ENCODE data around the gene POLR2I.

DNA sequence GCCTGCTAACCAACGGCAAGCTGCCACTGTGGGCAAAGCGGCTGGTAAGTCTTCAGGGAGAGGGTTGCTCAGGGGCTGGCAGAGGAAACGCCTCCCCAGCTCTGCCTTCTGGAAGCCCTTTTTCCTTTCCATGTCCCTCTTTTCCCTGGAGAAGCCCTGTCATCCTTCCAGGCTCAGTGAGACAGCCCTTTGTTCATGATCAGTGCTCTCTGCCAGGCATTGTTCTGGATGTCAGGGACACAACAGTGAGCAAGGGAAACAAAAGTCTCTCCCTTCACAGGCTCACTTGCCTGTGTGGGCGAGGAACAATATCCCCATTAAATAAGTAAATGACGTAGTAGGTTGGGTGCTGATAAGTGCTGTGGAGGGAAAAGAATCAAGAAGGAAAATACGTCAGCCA is 17.6 kb downstream of the POLR2I start:
- TF ChIP-seq, protein P1, sequence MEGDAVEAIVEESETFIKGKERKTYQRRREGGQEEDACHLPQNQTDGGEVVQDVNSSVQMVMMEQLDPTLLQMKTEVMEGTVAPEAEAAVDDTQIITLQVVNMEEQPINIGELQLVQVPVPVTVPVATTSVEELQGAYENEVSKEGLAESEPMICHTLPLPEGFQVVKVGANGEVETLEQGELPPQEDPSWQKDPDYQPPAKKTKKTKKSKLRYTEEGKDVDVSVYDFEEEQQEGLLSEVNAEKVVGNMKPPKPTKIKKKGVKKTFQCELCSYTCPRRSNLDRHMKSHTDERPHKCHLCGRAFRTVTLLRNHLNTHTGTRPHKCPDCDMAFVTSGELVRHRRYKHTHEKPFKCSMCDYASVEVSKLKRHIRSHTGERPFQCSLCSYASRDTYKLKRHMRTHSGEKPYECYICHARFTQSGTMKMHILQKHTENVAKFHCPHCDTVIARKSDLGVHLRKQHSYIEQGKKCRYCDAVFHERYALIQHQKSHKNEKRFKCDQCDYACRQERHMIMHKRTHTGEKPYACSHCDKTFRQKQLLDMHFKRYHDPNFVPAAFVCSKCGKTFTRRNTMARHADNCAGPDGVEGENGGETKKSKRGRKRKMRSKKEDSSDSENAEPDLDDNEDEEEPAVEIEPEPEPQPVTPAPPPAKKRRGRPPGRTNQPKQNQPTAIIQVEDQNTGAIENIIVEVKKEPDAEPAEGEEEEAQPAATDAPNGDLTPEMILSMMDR (IDR thresholded peaks at IDR 0.05; ENCODE audit: low read length): no peak
- no peak for TF ChIP-seq EZH2 (optimal IDR thresholded peaks at IDR 0.05; ENCODE audit: low read depth, low read length)
